ENCODE data around the gene ODF2L. TPM values are rescaled to one million over a fixed set of nuclear protein-coding genes. Genes with fewer than 3 reads are reported as not detected.
A peak's percentile ranks its signal among the peaks of the same experiment; 100 is the strongest.
"Not testable (repeated sequence)": the region's sequence is repeated elsewhere in the genome, so short reads cannot be mapped to it uniquely, and the experiment has no call there.

Gene ODF2L
- total RNA-seq, 2 experiments from 2014 or later = 45.6 to 69.2 TPM

DNA sequence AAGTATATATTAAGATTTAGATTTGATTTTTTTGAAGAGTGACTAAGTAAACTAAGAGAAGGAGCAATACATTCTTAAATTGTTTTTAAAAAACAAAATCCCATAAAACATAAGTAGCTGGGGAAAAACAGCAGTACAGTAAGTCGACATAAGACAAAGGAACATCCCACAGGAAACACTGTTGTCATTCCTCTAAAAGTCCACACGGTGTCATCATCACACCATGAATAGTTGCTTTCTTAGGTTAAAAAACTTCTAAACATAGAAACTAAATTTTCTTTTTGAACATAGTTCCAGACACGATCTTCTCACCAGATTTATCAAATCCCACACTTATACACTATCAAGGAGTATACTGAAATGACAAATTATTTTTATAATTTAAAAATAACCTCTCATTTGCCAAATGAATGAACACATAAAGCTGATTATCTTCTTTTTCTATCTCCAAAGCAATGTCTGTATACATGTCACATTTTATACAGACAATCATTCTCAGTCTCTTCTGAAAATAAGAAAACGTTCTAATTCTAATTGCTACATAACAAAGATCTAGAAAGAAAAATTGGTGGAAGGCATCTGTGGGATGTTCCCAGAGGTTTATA is 15.8 kb downstream of the ODF2L start:
- H3K4me1 Mint-ChIP-seq = peaks cover 16% of the 10 kb centered on the region
- H3K4me3 Mint-ChIP-seq = no peak overlapping the region
- ATAC-seq = peak; percentile 72
- peaks cover 40% of the 10 kb centered on the region for H3K36me3 Mint-ChIP-seq
- DNase-seq = no peak
- peaks cover 14% of the 10 kb centered on the region for H3K9me3 Mint-ChIP-seq (ENCODE audit: low read depth)
- no peak overlapping the region for H3K27ac Mint-ChIP-seq
- no peaks in the 10 kb centered on the region for H3K27me3 Mint-ChIP-seq
- CTCF ChIA-PET = interaction anchor here (0.6 to 3.2 kb wide), 19 partner anchors 10 to 394 kb away, joined by 3 to 28 read pairs (median 5); partner anchors contain the start of genes CLCA2 and ODF2L

DNA sequence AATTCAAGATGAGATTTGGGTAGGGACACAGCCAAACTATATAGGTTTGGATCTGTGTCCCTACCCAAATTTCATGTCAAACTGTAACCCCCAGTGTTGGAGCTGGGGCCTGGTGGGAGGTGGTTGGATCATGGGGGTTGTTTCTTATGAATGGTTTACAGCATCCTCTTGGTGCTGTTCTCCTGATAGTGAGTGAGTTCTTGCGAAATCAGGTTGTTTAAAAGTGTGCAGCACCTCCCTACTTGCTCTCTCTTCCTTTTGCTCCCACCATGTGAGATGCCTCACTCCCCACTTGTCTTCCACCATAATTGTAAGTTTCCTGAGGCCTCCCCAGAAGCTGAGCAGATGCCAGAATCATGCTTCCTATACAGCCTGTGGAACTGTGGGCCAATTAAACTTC is 17.3 kb downstream of the ODF2L start:
- H3K27me3 Mint-ChIP-seq = no peaks in the 10 kb centered on the region
- peaks cover 47% of the 10 kb centered on the region for H3K36me3 Mint-ChIP-seq
- H3K4me3 Mint-ChIP-seq = no peak overlapping the region
- H3K9me3 Mint-ChIP-seq (ENCODE audit: low read depth) = peaks cover 14% of the 10 kb centered on the region
- H3K4me1 Mint-ChIP-seq = peaks cover 16% of the 10 kb centered on the region
- H3K27ac Mint-ChIP-seq = no peak overlapping the region
- CTCF ChIA-PET = interaction anchor here (2.1 to 3.2 kb wide), 2 partner anchors 18 to 124 kb away, joined by 17 to 28 read pairs; partner anchors contain the start of gene ODF2L
- ATAC-seq = no peak
- DNase-seq = no peak

GRCh38 chr1:86377341-86377740 is 18.8 kb downstream of the ODF2L start:
- Mint-ChIP-seq H3K9me3 (ENCODE audit: low read depth) (peaks cover 14% of the 10 kb centered on the region), H3K27ac (no peak overlapping the region), H3K36me3 (peaks cover 55% of the 10 kb centered on the region), H3K4me3 (no peak overlapping the region), H3K4me1 (peaks cover 12% of the 10 kb centered on the region), H3K27me3 (no peaks in the 10 kb centered on the region)
- DNase-seq (no peak), ATAC-seq (no peak)
- CTCF ChIA-PET = interaction anchor here (1.1 to 1.2 kb wide), 2 partner anchors 10 to 97 kb away, joined by 3 read pairs; no protein-coding TSS in a partner anchor

DNA sequence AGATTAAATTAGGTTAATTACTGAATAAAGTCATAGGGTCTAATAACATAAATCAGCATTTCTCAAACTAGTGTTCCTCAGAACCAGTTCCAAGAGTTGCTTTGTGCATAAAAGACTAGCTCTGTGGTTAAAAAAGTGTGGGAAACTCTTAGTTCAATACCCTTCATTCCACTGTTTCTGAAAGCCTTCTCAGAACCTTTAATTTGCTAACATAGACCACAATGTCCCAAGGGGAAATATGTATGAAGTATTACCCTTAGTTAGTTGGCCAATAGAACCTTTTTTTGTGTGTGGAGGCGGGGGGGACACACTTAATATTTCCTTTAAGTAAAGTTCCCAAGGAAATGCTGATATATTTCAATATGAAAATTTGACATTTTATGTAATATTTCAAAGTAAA is 20.4 kb downstream of the ODF2L start:
- CTCF ChIA-PET = interaction anchor here (0.6 to 1.0 kb wide), 3 partner anchors 99 to 328 kb away, joined by 3 to 6 read pairs (median 3); partner anchors contain the start of gene SH3GLB1
- Mint-ChIP-seq H3K36me3 (peaks cover 53% of the 10 kb centered on the region), H3K27me3 (no peaks in the 10 kb centered on the region), H3K9me3 (ENCODE audit: low read depth) (peaks cover 14% of the 10 kb centered on the region), H3K27ac (no peak overlapping the region), H3K4me3 (no peak overlapping the region), H3K4me1 (peaks cover 7% of the 10 kb centered on the region)
- no peak for ATAC-seq
- DNase-seq = no peak

DNA sequence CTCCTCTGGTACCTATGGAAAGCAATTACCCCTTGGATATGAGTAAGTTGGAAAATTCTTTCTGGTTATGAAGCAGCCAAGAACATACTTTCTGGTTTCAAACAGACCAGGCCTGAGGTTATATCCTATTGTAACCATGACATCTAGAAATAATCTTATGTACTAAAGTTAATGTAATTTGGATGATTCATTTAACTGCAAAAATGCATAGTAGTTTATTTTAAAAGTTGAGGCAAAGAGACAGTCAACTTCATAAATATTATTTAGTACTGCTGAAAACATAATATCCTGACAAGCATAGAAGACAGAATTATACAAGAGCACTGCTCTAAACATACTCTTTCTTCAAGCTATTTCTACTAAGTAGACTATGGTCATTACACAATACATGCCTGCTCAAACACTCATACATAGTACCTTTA is 25.5 kb downstream of the ODF2L start:
- CTCF ChIA-PET = interaction anchor here (1.2 to 2.5 kb wide), 2 partner anchors 104 to 334 kb away, joined by 4 to 6 read pairs; partner anchors contain the start of gene SH3GLB1
- no peak overlapping the region for H3K4me3 Mint-ChIP-seq
- H3K27me3 Mint-ChIP-seq = no peaks in the 10 kb centered on the region
- no peaks in the 10 kb centered on the region for H3K9me3 Mint-ChIP-seq (ENCODE audit: low read depth)
- H3K36me3 Mint-ChIP-seq = peaks cover 33% of the 10 kb centered on the region
- DNase-seq (no peak), ATAC-seq (no peak)
- H3K4me1 Mint-ChIP-seq = peaks cover 3% of the 10 kb centered on the region
- no peak overlapping the region for H3K27ac Mint-ChIP-seq

DNA sequence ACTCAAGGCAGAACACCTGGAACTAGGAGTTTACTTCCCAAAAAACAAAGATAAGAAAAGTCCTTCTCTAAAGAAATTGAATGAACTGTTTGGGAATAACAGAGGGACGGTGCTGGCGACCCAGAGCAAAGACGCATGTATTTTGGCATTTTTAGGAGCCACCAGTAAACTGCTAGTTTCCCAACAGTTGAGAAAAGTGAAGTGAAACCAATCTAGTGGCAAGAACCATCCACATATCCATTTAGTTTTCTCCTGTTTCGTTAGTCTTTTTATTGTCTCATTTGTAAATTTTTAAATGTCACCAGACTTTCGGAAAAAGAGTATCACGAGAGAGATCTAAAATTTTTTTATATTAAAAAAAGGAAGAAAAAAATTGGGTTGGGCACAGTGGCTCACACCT is 30.2 kb downstream of the ODF2L start:
- CTCF ChIA-PET = no interaction called here
- Mint-ChIP-seq H3K36me3 (peaks cover 16% of the 10 kb centered on the region), H3K4me1 (no peaks in the 10 kb centered on the region), H3K9me3 (ENCODE audit: low read depth) (no peaks in the 10 kb centered on the region), H3K27me3 (no peaks in the 10 kb centered on the region), H3K4me3 (no peak overlapping the region), H3K27ac (no peak overlapping the region)
- ATAC-seq (no peak), DNase-seq (no peak)

- Mint-ChIP-seq H3K4me1 (no peaks in the 10 kb centered on the region), H3K27ac (no peak overlapping the region)
- CTCF ChIA-PET = no interaction called here
These were observed 33.3 kb downstream of the ODF2L start for GRCh38 chr1:86362807-86363206.

DNA sequence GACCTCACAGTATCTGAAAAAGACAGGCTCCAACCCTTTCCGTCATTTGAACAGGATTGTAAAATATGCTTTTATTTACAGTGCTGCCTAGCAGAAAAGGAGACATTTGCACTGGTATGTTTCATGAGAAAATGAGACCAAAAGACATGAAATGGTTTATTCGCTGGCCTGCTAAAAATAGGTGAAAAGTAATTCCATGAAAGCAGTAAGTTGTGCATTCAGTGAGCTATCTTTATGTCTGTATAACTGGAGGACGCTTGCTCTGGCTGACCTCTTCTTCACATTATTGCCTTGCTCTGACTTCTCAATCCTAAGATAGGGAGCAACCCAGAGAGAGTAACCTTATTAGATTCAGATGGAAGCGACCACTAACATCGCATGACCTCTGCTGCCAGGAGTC is 38.3 kb downstream of the ODF2L start:
- Mint-ChIP-seq H3K9me3 (ENCODE audit: low read depth) (no peaks in the 10 kb centered on the region), H3K27ac (no peak overlapping the region), H3K27me3 (no peaks in the 10 kb centered on the region), H3K4me1 (no peaks in the 10 kb centered on the region), H3K36me3 (peaks cover 29% of the 10 kb centered on the region), H3K4me3 (no peak overlapping the region)
- CTCF ChIA-PET = no interaction called here
- no peak for ATAC-seq
- DNase-seq = no peak

More at GRCh38 chr1:86362807-86363206, 33.3 kb downstream of the ODF2L start:
- Mint-ChIP-seq H3K27me3 (no peaks in the 10 kb centered on the region), H3K36me3 (peaks cover 13% of the 10 kb centered on the region), H3K4me3 (no peak overlapping the region), H3K9me3 (ENCODE audit: low read depth) (no peaks in the 10 kb centered on the region)
- ATAC-seq = no peak
- DNase-seq = no peak

GRCh38 chr1:86356247-86356646 is 39.9 kb downstream of the ODF2L start:
- H3K36me3 Mint-ChIP-seq = peaks cover 40% of the 10 kb centered on the region
- H3K27me3 Mint-ChIP-seq = no peaks in the 10 kb centered on the region
- H3K9me3 Mint-ChIP-seq (ENCODE audit: low read depth) = no peaks in the 10 kb centered on the region
- no peaks in the 10 kb centered on the region for H3K4me1 Mint-ChIP-seq
- H3K27ac Mint-ChIP-seq = no peak overlapping the region
- CTCF ChIA-PET = no interaction called here
- ATAC-seq (no peak), DNase-seq (no peak)
- no peak overlapping the region for H3K4me3 Mint-ChIP-seq

DNA sequence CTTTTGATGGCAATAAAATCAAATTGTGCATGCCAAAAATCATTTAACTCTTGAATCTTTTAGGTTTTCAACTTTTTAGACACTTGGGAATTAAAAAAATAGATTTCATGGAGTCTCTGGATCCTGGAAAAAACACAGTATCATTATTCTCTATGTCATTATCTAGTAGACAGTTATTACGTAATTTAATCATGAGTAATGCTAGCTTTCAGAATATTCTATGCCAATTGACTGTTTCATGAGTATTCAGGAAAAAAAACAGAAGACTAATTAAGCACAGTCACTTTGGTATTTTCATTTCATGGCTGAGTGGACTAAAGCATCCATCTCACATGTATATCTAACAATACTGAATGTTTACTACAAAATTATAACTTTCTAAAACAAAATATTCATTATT is 44.0 kb downstream of the ODF2L start:
- DNase-seq (no peak), ATAC-seq (no peak)
- Mint-ChIP-seq H3K27me3 (no peaks in the 10 kb centered on the region), H3K4me1 (no peaks in the 10 kb centered on the region), H3K9me3 (ENCODE audit: low read depth) (no peaks in the 10 kb centered on the region), H3K36me3 (peaks cover 40% of the 10 kb centered on the region), H3K27ac (no peak overlapping the region), H3K4me3 (no peak overlapping the region)
- CTCF ChIA-PET = no interaction called here

DNA sequence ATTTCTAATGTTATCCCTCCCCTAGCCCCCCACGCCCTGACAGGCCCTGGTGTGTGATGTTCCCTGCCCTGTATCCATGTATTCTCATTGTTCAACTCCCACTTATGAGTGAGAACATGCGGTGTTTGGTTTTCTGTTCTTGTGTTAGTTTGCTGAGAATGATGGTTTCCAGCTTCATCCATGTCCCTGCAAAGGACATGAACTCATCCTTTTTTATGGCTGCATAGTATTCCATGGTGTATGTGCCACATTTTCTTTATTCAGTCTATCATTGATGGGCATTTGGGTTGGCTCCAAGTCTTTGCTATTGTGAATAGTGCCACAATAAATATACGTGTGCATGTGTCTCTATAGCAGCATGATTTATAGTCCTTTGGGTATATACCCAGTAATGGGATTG is 45.9 kb downstream of the ODF2L start:
- H3K4me1 Mint-ChIP-seq; CTCF ChIA-PET; H3K9me3 Mint-ChIP-seq (ENCODE audit: low read depth); DNase-seq; H3K27ac Mint-ChIP-seq; H3K27me3 Mint-ChIP-seq; H3K4me3 Mint-ChIP-seq; ATAC-seq: not testable (repeated sequence)
- peaks cover 38% of the 10 kb centered on the region for H3K36me3 Mint-ChIP-seq

DNA sequence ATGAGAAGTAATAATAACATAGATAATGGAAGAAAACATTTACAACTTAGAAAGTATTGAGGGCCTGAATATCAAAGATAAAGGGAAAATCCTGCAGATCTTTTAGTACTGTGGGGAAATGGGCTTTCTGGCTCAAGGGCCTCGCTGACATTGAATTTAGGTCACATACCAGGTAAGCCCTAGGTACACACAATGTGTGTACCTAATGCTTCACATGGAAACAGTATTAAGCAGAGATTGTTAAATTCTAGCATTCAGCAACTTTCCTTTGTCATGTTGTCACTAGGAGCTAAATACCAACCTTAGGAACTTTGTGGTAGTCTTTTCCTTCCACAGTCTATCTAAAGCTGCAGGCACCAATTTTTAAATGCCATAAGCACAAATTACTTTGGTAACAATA is 49.7 kb downstream of the ODF2L start:
- no peak overlapping the region for H3K4me3 Mint-ChIP-seq
- no peaks in the 10 kb centered on the region for H3K9me3 Mint-ChIP-seq (ENCODE audit: low read depth)
- H3K4me1 Mint-ChIP-seq = no peaks in the 10 kb centered on the region
- no peak overlapping the region for H3K27ac Mint-ChIP-seq
- H3K27me3 Mint-ChIP-seq = no peaks in the 10 kb centered on the region
- CTCF ChIA-PET = no interaction called here
- no peak for ATAC-seq
- H3K36me3 Mint-ChIP-seq = peaks cover 9% of the 10 kb centered on the region
- no peak for DNase-seq

GRCh38 chr1:86345042-86345441 is 51.1 kb downstream of the ODF2L start:
- H3K27ac Mint-ChIP-seq = no peak overlapping the region
- no peaks in the 10 kb centered on the region for H3K9me3 Mint-ChIP-seq (ENCODE audit: low read depth)
- H3K4me3 Mint-ChIP-seq = no peak overlapping the region
- H3K27me3 Mint-ChIP-seq = no peaks in the 10 kb centered on the region
- no peaks in the 10 kb centered on the region for H3K36me3 Mint-ChIP-seq
- no peak for ATAC-seq
- CTCF ChIA-PET = no interaction called here
- H3K4me1 Mint-ChIP-seq = no peaks in the 10 kb centered on the region
- DNase-seq = no peak

DNA sequence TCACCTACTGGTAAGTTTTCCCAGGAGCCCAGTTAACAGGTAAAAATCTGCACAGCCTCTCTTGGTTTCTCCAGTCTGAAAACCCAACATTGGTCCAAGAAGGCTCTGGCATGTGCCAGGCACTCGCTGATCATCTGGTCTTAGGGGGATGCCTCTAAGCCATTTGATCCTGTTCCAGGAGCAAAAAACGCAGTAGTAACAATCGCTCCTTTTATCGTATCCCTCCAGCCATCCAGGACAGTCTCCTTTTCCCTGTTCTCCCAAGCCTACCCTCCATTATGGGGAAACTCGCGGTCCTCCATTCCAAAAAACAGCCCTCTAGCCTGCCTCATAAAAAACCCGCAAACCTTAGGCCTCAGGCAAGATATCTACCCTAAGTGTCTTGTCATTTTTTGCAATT is 56.2 kb downstream of the ODF2L start:
- no peaks in the 10 kb centered on the region for H3K9me3 Mint-ChIP-seq (ENCODE audit: low read depth)
- no peak overlapping the region for H3K4me3 Mint-ChIP-seq
- ATAC-seq = no peak
- H3K36me3 Mint-ChIP-seq = no peaks in the 10 kb centered on the region
- H3K4me1 Mint-ChIP-seq = no peaks in the 10 kb centered on the region
- no peak for DNase-seq
- CTCF ChIA-PET = no interaction called here
- H3K27ac Mint-ChIP-seq = no peak overlapping the region
- H3K27me3 Mint-ChIP-seq = no peaks in the 10 kb centered on the region

Measured in activated CD8-positive, alpha-beta memory T cell treated with anti-CD3 and anti-CD28 coated beads, Interleukin-2, amount 10 ng/mL, durations not matched to agents 7 days and 5 days (primary cell).